ENCODE data around the gene CRLF1.
A peak's percentile ranks its signal among the peaks of the same experiment; 100 is the strongest.

CRLF1 gene

GRCh38 chr19:18650468-18651041 is 44.0 kb upstream of the CRLF1 start:
- peak; percentile 84 for DNase-seq (ENCODE audit: extremely low read depth, low read depth)
- TF ChIP-seq CTCF (IDR thresholded peaks at IDR 0.05; ENCODE audit: low read depth, low read length) = no peak

- no peak for TF ChIP-seq CTCF (IDR thresholded peaks at IDR 0.05; ENCODE audit: low read depth, low read length)
- DNase-seq (ENCODE audit: extremely low read depth, low read depth) = no peak
Measured at GRCh38 chr19:18650021-18650390, 43.4 kb upstream of the CRLF1 start.

GRCh38 chr19:18649371-18650020 is 42.9 kb upstream of the CRLF1 start:
- DNase-seq (ENCODE audit: extremely low read depth, low read depth) = no peak
- no peak for TF ChIP-seq CTCF (IDR thresholded peaks at IDR 0.05; ENCODE audit: low read depth, low read length)

- TF ChIP-seq CTCF (IDR thresholded peaks at IDR 0.05; ENCODE audit: low read depth, low read length) = no peak
- no peak for DNase-seq (ENCODE audit: extremely low read depth, low read depth)
Measured at GRCh38 chr19:18648973-18649315, 42.3 kb upstream of the CRLF1 start.

GRCh38 chr19:18647807-18648206 is 41.2 kb upstream of the CRLF1 start:
- DNase-seq (ENCODE audit: extremely low read depth, low read depth) = no peak
- no peak for TF ChIP-seq CTCF (IDR thresholded peaks at IDR 0.05; ENCODE audit: low read depth, low read length)

GRCh38 chr19:18647371-18647767 is 40.8 kb upstream of the CRLF1 start:
- no peak for TF ChIP-seq CTCF (IDR thresholded peaks at IDR 0.05; ENCODE audit: low read depth, low read length)
- DNase-seq (ENCODE audit: extremely low read depth, low read depth) = no peak

GRCh38 chr19:18646535-18647370 is 40.2 kb upstream of the CRLF1 start:
- DNase-seq (ENCODE audit: extremely low read depth, low read depth) = no peak
- TF ChIP-seq CTCF (IDR thresholded peaks at IDR 0.05; ENCODE audit: low read depth, low read length) = no peak

Measured in AG09319 (cell line).